ENCODE results near the gene NUTM2F.
"Not testable (repeated sequence)": the region's sequence is repeated elsewhere in the genome, so short reads cannot be mapped to it uniquely, and the experiment has no call there.

DNA sequence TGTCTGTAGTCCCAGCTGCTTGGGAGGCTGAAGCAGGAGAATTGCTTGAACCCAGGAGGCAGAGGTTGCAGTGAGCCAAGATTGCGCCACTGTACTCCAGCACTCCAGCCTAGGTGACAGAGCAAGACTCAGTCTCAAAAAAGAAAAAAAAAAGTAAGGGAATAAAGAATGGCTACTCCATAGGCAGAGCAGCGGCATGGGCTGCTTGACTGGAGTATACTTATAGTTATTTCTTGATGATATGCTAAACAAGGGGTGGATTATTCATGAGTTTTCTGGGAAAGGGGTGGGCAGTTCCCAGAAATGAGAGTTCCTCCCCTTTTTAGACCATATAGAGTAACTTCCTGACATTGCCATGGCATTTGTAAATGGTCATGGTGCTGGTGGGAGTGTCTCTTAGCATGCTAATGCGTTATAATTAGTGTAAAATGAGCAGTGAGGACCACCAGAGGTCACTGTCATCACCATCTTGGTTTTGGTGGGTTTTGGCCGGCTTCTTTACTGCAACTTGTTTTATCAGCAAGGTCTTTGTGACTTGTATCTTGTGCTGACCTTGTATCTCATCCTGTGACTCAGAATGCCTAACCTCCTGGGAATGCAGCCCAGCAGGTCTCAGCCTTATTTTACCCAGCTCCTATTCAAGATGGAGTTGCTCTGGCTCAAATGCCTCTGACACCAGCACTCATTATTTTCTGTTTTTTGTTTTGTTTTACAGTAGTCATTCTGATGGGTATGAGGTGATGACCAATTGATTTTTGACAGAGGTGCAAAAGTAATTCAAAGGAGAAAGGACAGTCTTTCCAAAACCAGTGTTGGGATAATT lies 23.7 kb upstream of the NUTM2F start:
- TF ChIP-seq, protein P1, sequence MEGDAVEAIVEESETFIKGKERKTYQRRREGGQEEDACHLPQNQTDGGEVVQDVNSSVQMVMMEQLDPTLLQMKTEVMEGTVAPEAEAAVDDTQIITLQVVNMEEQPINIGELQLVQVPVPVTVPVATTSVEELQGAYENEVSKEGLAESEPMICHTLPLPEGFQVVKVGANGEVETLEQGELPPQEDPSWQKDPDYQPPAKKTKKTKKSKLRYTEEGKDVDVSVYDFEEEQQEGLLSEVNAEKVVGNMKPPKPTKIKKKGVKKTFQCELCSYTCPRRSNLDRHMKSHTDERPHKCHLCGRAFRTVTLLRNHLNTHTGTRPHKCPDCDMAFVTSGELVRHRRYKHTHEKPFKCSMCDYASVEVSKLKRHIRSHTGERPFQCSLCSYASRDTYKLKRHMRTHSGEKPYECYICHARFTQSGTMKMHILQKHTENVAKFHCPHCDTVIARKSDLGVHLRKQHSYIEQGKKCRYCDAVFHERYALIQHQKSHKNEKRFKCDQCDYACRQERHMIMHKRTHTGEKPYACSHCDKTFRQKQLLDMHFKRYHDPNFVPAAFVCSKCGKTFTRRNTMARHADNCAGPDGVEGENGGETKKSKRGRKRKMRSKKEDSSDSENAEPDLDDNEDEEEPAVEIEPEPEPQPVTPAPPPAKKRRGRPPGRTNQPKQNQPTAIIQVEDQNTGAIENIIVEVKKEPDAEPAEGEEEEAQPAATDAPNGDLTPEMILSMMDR (IDR thresholded peaks at IDR 0.05), result not testable (repeated sequence)
- not testable (repeated sequence) for TF ChIP-seq POLR2A (IDR thresholded peaks at IDR 0.05)
